Parathyroid adenoma (tissue), 2 donors: ENCODE data around the gene SYAP1.

Experiments used
- H2AFZ ChIP-seq: fragments of 300-600 bp; sonication (generic); one replicate; pipeline ENCODE4 v1.7.0; 2017; ENCODE audit warnings: antibody characterized with exemption, mild to moderate bottlenecking
- H3K27ac ChIP-seq: fragments of 300-600 bp; sonication (generic); one replicate; pipeline ENCODE4 v1.7.0; 2017
- H3K27me3 ChIP-seq: fragments of 300-600 bp; sonication (generic); one replicate; pipeline ENCODE4 v1.7.0; 2017; ENCODE audit warnings: low read length; ENCODE audit not compliant: control insufficient read depth, insufficient read depth
- H3K36me3 ChIP-seq: fragments of 300-600 bp; sonication (generic); one replicate; pipeline ENCODE4 v1.7.0; 2017; ENCODE audit warnings: low read length; ENCODE audit not compliant: control insufficient read depth, insufficient read depth
- H3K4me1 ChIP-seq: fragments of 300-600 bp; sonication (generic); one replicate; pipeline ENCODE4 v1.7.0; 2017; ENCODE audit warnings: control low read depth
- H3K4me2 ChIP-seq: fragments of 300-600 bp; sonication (generic); one replicate; pipeline ENCODE4 v1.7.0; 2017; ENCODE audit warnings: low read length
- H3K4me3 ChIP-seq: fragments of 300-600 bp; sonication (generic); one replicate; pipeline ENCODE4 v1.7.0; 2017; ENCODE audit warnings: low read depth, low read length
- H3K79me2 ChIP-seq: fragments of 300-600 bp; sonication (generic); one replicate; pipeline ENCODE4 v1.7.0; 2017; ENCODE audit warnings: control low read depth
- H3K9ac ChIP-seq: fragments of 300-600 bp; sonication (generic); one replicate; pipeline ENCODE4 v1.7.0; 2017; ENCODE audit warnings: mild to moderate bottlenecking
- H3K9me3 ChIP-seq: fragments of 300-600 bp; sonication (generic); one replicate; pipeline ENCODE4 v1.7.0; 2017; ENCODE audit warnings: low read length; ENCODE audit not compliant: control insufficient read depth
- CTCF ChIP-seq: fragments of 300-600 bp; sonication (generic); IDR thresholded peaks from one replicate; pipeline ENCODE4 v1.7.0; 2017; ENCODE audit warnings: antibody characterized with exemption, mild to moderate bottlenecking
- donor health status: primary hyperparathyroidism.

The SYAP1 gene

GRCh38 chrX:16730450-16730849 lies 11.0 kb downstream of the SYAP1 start:
- no peak overlapping the region for H3K9ac ChIP-seq
- no peak overlapping the region for H2AFZ ChIP-seq
- H3K79me2 ChIP-seq: peaks cover 9% of the 10 kb centered on the region
- no peaks in the 10 kb centered on the region for H3K9me3 ChIP-seq
- H3K4me3 ChIP-seq: no peak overlapping the region
- no peak overlapping the region for H3K4me2 ChIP-seq
- TF ChIP-seq CTCF: no peak
- H3K27me3 ChIP-seq: no peaks in the 10 kb centered on the region
- no peaks in the 10 kb centered on the region for H3K4me1 ChIP-seq
- no peaks in the 10 kb centered on the region for H3K36me3 ChIP-seq
- no peak overlapping the region for H3K27ac ChIP-seq

- H3K9me3 ChIP-seq: no peaks in the 10 kb centered on the region
- no peak overlapping the region for H3K9ac ChIP-seq
- no peak overlapping the region for H3K27ac ChIP-seq
- H3K4me1 ChIP-seq: no peaks in the 10 kb centered on the region
- TF ChIP-seq CTCF: no peak
- H3K27me3 ChIP-seq: no peaks in the 10 kb centered on the region
- H3K4me2 ChIP-seq: no peak overlapping the region
- H3K79me2 ChIP-seq: peaks cover 4% of the 10 kb centered on the region
- H2AFZ ChIP-seq: no peak overlapping the region
- no peaks in the 10 kb centered on the region for H3K36me3 ChIP-seq
- no peak overlapping the region for H3K4me3 ChIP-seq
Observed at GRCh38 chrX:16733013-16733412, 13.6 kb downstream of the SYAP1 start.

DNA sequence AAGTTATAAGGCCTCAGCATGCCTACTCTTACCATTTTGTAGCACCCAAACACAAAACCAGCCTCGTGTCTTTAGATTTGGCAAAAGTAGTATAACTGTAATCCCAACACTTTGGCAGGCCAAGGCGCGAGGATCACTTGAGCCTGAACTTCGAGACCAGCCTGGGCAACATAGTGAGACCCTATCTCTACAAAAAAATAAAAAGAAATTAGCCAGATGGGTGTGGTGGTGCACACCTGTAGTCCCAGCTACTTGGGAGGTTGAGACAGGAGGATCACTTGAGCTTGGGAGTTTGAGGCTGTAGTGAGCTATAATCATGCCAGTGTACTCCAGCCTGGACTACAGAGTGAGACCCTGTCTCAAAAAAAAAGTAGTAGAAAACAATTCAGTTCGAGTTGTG lies 17.6 kb downstream of the SYAP1 start:
- no peak overlapping the region for H3K4me2 ChIP-seq
- no peaks in the 10 kb centered on the region for H3K9me3 ChIP-seq
- no peak overlapping the region for H2AFZ ChIP-seq
- no peak for TF ChIP-seq CTCF
- H3K36me3 ChIP-seq: no peaks in the 10 kb centered on the region
- H3K9ac ChIP-seq: no peak overlapping the region
- H3K27me3 ChIP-seq: no peaks in the 10 kb centered on the region
- no peak overlapping the region for H3K27ac ChIP-seq
- no peaks in the 10 kb centered on the region for H3K4me1 ChIP-seq
- H3K4me3 ChIP-seq: no peak overlapping the region
- H3K79me2 ChIP-seq: no peaks in the 10 kb centered on the region

- Histone ChIP-seq H3K9me3 (no peaks in the 10 kb centered on the region), H3K36me3 (no peaks in the 10 kb centered on the region), H3K4me1 (no peaks in the 10 kb centered on the region), H3K79me2 (no peaks in the 10 kb centered on the region), H3K4me2 (no peak overlapping the region), H3K27me3 (no peaks in the 10 kb centered on the region), H3K9ac (no peak overlapping the region), H3K4me3 (no peak overlapping the region), H3K27ac (no peak overlapping the region), H2AFZ (no peak overlapping the region)
- TF ChIP-seq CTCF: no peak
Observed at GRCh38 chrX:16739574-16739973, 20.2 kb downstream of the SYAP1 start.

DNA sequence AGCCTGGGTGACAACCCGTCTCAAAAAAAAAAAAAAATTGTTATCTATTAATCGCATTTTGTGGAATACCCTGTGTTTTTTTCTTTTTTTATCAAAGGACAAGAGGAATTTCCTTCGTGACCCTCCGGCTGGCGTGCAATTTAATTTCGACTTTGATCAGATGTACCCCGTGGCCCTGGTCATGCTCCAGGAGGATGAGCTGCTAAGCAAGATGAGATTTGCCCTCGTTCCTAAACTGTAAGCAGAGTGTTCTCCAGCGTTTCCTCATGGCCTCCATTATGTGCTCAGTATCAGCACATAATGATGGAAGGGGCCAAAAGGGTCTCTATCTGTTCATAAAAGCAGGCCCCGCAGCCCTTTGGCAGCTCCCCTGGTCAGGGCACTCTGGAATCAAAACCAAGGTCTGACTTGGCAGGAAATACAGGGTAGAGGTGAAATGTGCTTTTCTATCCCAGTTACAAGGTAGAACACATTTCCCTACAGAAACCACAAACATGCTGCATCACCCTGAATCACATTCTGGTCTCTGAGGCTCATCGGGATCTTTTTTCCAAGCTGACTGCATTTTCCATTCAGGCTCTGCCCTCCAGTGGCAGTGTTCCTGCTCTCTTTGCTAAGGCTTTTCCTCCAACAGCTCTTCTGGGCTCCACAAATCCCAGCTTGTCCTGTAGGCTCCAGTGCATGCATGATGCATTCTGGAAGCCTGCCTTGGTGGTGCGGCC lies 24.4 kb downstream of the SYAP1 start:
- Histone ChIP-seq H3K4me1 (no peaks in the 10 kb centered on the region), H3K9ac (no peak overlapping the region), H3K27me3 (no peaks in the 10 kb centered on the region), H3K36me3 (no peaks in the 10 kb centered on the region), H3K27ac (no peak overlapping the region), H3K4me3 (no peak overlapping the region), H3K79me2 (no peaks in the 10 kb centered on the region), H3K4me2 (no peak overlapping the region), H3K9me3 (no peaks in the 10 kb centered on the region), H2AFZ (no peak overlapping the region)
- no peak for TF ChIP-seq CTCF
